HG03469 (cell line): Measurements from ENCODE around the gene POTEB3.
"Not testable (repeated sequence)": the region's sequence is repeated elsewhere in the genome, so short reads cannot be mapped to it uniquely, and the experiment has no call there.

Experiments
- ATAC-seq: cut with Tn5 transposase; IDR thresholded peaks from one replicate; pipeline ENCODE4 v1.9.1; 2021; ENCODE audit warnings: mild to moderate bottlenecking, moderate library complexity, moderate number of reproducible peaks; ENCODE audit not compliant: unreplicated experiment

Gene POTEB3

DNA sequence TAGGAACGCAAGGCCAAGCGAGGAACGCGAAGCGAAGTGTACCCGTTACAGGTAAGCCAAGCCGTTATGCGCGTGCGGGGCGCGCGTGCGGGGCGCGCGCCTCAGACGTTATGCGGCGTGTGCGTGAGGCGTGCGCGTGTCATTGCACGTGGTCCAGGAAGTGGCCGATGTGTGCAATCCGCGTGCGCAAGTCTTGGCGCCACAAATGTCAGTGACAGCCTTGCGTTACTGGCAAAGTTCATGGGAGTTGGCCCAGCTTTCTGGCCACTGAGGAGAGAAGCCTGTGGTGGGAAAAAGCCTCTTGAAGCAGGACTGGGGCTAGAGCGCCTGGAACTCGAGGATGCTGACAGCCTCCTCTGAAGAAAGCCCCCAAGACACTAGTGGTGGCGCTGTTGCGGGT is at the start of gene POTEB3:
TSS of gene POTEB3 (minus strand) at position 101 of the 400 bp plus-strand sequence. CDS start 488 bp downstream, outside the sequence.
- not testable (repeated sequence) for ATAC-seq

- ATAC-seq = not testable (repeated sequence)
These were observed 13.4 kb upstream of the POTEB3 start for GRCh38 chr15:21453683-21454082.

DNA sequence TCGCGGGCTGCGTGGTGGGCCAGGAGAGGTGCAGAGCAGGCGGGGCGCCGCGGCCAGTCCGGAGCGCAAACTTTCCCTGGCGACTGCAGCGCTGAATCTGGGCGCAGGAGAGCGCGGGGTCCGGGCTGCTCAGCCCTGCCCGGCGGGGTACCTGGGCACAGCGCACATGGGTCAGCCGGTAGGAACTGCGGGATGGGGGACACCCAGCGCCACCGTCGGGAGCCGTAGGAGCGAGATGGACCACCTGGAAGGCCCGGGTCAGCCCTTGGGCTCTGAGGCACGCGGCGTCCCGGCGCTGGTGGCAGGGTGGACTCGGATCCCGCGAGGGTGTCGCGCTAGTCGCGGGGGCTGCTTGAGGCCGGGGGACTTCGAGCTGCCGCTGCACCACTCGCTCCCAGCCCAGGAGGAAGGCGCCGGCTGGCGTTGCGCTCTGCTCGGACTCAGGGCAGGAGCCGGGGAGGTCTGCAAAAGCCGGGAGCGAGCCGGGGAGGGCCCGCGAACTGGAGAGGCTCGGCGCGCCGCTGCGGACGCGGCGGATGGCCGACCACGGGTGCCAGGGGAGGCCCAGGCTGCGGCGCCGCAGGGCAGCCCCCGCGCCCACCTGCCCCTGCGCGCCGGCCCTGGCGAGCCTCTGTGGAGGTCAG is 11.7 kb upstream of the POTEB3 start:
- ATAC-seq = not testable (repeated sequence)

DNA sequence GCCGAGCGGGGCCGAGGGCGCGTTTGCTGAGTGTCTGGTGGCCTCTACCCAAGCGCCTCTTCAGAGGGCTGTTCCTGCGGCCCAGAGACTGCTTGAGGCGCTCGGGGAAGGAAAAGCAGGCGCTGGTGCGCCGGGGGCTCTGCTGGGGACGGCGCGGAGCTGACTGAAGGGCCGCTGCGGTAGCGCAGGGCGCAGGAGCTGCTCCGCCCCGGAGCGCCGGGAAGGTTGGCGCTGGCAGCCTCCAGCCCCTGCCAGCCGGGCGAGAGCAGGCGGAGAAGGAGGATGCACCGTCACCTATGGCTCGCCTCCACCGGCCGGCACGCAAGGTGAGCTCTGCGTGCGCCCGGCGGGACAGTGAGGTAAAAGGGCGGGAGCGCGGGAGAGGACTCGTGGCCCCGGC is 11.2 kb upstream of the POTEB3 start:
- ATAC-seq = not testable (repeated sequence)

DNA sequence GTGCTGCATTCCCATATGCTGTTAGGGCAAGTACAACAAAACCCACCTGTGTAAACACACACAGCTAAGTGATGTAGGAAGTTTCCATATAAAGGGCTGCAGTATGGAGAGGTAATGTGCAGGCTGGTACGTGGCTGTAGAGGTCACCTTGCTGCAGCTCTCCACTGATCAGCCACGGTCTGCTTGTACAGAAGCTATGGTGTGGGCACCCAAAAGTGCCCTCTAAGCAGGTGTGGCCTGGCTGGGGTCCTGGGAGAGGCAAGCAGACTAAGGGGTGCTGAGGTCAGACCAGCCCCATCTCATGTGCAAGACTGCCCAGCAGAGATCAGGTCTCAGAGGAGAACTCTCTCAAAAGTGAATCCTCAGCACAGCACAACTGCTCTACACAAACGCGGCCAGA is 32.9 kb downstream of the POTEB3 start:
- not testable (repeated sequence) for ATAC-seq

- ATAC-seq = not testable (repeated sequence)
These were observed 38.8 kb downstream of the POTEB3 start for GRCh38 chr15:21401531-21401930.

DNA sequence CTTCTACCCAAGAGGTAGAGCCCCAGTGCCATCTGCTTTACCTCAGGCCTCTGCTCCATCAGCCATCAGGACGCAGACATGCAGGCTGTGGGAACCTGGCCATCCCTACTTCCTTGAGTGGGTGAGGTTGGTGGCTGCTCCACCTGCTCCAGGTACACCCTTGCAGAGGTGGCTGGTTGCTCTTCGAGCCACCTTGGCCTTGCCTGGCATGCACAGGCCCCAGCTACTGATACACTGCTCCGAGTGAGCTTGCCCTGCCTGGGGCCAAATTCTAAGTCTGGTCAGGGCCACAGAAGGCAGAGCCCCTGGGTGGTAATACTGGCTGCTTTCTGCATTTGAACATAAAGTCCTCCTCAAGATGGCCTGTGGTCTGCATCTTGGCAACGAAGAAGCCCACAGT is 41.2 kb downstream of the POTEB3 start:
- ATAC-seq = not testable (repeated sequence)

- ATAC-seq = not testable (repeated sequence)
These were observed 41.8 kb downstream of the POTEB3 start for GRCh38 chr15:21398511-21398910.

GRCh38 chr15:21397656-21398055 is 42.6 kb downstream of the POTEB3 start:
- ATAC-seq = not testable (repeated sequence)

GRCh38 chr15:21397186-21397585 is 43.1 kb downstream of the POTEB3 start:
- not testable (repeated sequence) for ATAC-seq

- ATAC-seq = not testable (repeated sequence)
These were observed 54.3 kb downstream of the POTEB3 start for GRCh38 chr15:21385961-21386360.

- ATAC-seq = not testable (repeated sequence)
These were observed 56.3 kb downstream of the POTEB3 start for GRCh38 chr15:21383866-21384485.

GRCh38 chr15:21373682-21374081 is 66.6 kb downstream of the POTEB3 start:
- not testable (repeated sequence) for ATAC-seq

DNA sequence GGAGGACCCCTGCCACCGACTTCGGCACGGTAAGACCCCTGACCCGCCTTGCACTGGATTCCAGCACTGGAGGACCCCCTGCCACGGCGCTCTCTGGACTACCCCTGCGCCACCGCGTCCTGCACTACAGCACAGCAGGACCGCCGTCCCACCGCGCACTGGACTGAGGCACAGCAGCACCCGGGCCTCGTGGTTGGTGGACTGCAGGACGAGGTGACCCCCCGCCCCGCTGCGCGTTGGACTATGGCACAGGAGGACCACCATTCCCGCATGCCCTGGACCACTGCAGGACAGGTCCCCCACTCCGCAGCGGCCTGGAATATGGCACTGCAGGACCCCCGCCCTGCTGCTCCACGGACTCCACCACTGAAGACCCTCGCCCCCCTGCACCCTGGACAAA is 71.1 kb downstream of the POTEB3 start:
- not testable (repeated sequence) for ATAC-seq

DNA sequence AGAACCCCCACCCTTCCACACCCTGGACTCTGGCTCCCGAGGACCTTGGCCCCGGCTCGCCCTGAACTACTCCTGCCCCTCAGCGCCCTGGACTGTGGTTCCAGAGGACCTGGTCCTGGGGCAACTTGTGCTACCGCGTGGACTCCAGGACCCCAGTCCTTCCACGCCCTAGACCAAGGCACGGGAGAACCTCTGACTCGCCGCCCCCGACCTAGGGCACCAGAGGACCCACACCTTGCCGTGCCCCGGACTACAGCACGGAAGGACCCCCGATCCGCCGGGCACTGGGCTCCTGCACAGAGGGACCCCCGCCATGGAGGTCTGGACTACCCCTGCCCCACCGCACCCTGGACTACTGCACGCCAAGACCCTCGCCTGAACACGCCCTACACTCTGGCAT is 71.7 kb downstream of the POTEB3 start:
- not testable (repeated sequence) for ATAC-seq
